HL-60 (cell line): Measurements from ENCODE around the gene ABAT.

Experiments
- CTCF ChIP-seq: IDR thresholded peaks from one replicate; pipeline ENCODE4 v1.5.1; 2011; ENCODE audit warnings: low read length, control low read depth, inconsistent platforms; ENCODE audit not compliant: insufficient read depth
- POLR2AphosphoS5 ChIP-seq: IDR thresholded peaks from 2 replicates; pipeline ENCODE4 v1.6.1; 2012; ENCODE audit warnings: low read depth
- SPI1 ChIP-seq: IDR thresholded peaks from 2 replicates; pipeline ENCODE4 v1.6.1; 2012; ENCODE audit warnings: low read depth, mild to moderate bottlenecking, borderline replicate concordance

- TF ChIP-seq SPI1 (no peak), CTCF (no peak), POLR2AphosphoS5 (no peak)
These were observed 27.9 kb upstream of the ABAT start for GRCh38 chr16:8646326-8647053.
